Keratinocyte (primary cell): ENCODE data around the gene FAM72D. TPM values are rescaled to one million over a fixed set of nuclear protein-coding genes. Genes with fewer than 3 reads are reported as not detected.
"Not testable (repeated sequence)": the region's sequence is repeated elsewhere in the genome, so short reads cannot be mapped to it uniquely, and the experiment has no call there.

Experiments
- DNase-seq: peaks from one replicate; pipeline ENCODE4 v3.0.0-alpha.2; 2011; ENCODE audit warnings: low read depth, missing footprints, low spot score
- FAIRE-seq: peaks from 2 replicates; lab custom pipeline; 2011; peaks lifted over from hg19 to GRCh38; lab: Jason Lieb, UNC
- H2AFZ ChIP-seq: 2 replicates; pipeline ENCODE4 v1.6.0; 2012; ENCODE audit warnings: low read length, control low read depth, inconsistent platforms; ENCODE audit not compliant: control insufficient read depth
- H3K27ac ChIP-seq: 2 replicates; pipeline ENCODE4 v1.5.1; 2011; ENCODE audit warnings: low read length; ENCODE audit not compliant: control insufficient read depth, insufficient read depth
- H3K27me3 ChIP-seq: 3 replicates; pipeline ENCODE4 v1.6.0; 2011; ENCODE audit warnings: low read length; ENCODE audit not compliant: control insufficient read depth, insufficient read depth; ENCODE audit errors: extremely low read depth
- H3K36me3 ChIP-seq, 2 experiments: 2 replicates in 1 of 2; 3 replicates in 1 of 2; pipeline ENCODE4 v1.5.1; 2011; ENCODE audit warnings: low read length in 2 of 2, mild to moderate bottlenecking in 1 of 2; ENCODE audit not compliant: control insufficient read depth in 2 of 2, insufficient read depth in 2 of 2; ENCODE audit errors: extremely low read depth in 1 of 2
- H3K4me1 ChIP-seq: 3 replicates; pipeline ENCODE4 v1.5.1; 2011; ENCODE audit warnings: low read length; ENCODE audit not compliant: control insufficient read depth, insufficient read depth; ENCODE audit errors: extremely low read depth
- H3K4me2 ChIP-seq: 3 replicates; pipeline ENCODE4 v1.6.0; 2011; ENCODE audit warnings: low read depth, low read length; ENCODE audit not compliant: control insufficient read depth, insufficient read depth; ENCODE audit errors: extremely low read depth
- H3K4me3 ChIP-seq, 3 experiments: fragments of 200-600 bp in 1 of 3; sonication (generic) in 1 of 3; 2 replicates in 2 of 3; 3 replicates in 1 of 3; pipeline ENCODE4 v1.5.1; 2011 to 2016; ENCODE audit warnings: low read length in 3 of 3, mild to moderate bottlenecking in 3 of 3, control low read depth in 2 of 3, inconsistent platforms in 1 of 3, low read depth in 1 of 3, mixed read lengths in 1 of 3, mixed run types in 1 of 3, moderate library complexity in 1 of 3; ENCODE audit not compliant: control insufficient read depth in 2 of 3, insufficient read depth in 2 of 3; ENCODE audit errors: extremely low read depth in 1 of 3
- H3K79me2 ChIP-seq: 2 replicates; pipeline ENCODE4 v1.6.0; 2012; ENCODE audit warnings: low read length; ENCODE audit not compliant: control insufficient read depth, insufficient read depth
- H3K9ac ChIP-seq: 3 replicates; pipeline ENCODE4 v1.6.0; 2011; ENCODE audit warnings: low read length; ENCODE audit not compliant: control insufficient read depth, insufficient read depth; ENCODE audit errors: extremely low read depth
- H3K9me1 ChIP-seq: 3 replicates; pipeline ENCODE4 v1.6.0; 2011; ENCODE audit warnings: low read length; ENCODE audit not compliant: control insufficient read depth, insufficient read depth; ENCODE audit errors: extremely low read depth
- H3K9me3 ChIP-seq: 2 replicates; pipeline ENCODE4 v1.5.1; 2012; ENCODE audit warnings: low read depth, low read length; ENCODE audit not compliant: control insufficient read depth
- H4K20me1 ChIP-seq: 3 replicates; pipeline ENCODE4 v1.6.0; 2011; ENCODE audit warnings: low read length; ENCODE audit not compliant: control insufficient read depth, insufficient read depth; ENCODE audit errors: extremely low read depth
- dilution Hi-C: fragments of 300-500 bp; cut with MboI; formaldehyde crosslinking; loops from one replicate; pipeline ENCODE4 v1.7.0; 2020; ENCODE audit warnings: low sequenced_read_pairs; ENCODE audit not compliant: extremely low pct_ligation_motif_present
- polyA minus RNA-seq, 3 experiments: library from RNA; depleted of rRNA, polyadenylated mRNA; stranded (reverse); fragments of >200 nt; gene quantifications; 1 replicate in 1 of 3; 2 replicates in 1 of 3; 3 replicates in 1 of 3; pipeline ENCODE4 v1.2.3, GENCODE V29; 2011
- polyA plus RNA-seq, 5 experiments: library from polyadenylated mRNA; depleted of rRNA in 3 of 5; stranded (reverse) in 3 of 5; stranded (forward) in 1 of 5; unstranded in 1 of 5; fragments of >200 nt; gene quantifications; 1 replicate in 1 of 5; 2 replicates in 3 of 5; 3 replicates in 1 of 5; pipeline versions ENCODE4 v1.2.1 to v1.2.3, GENCODE V29; 2011 to 2012; ENCODE audit warnings: missing spikeins in 2 of 5, low read depth in 1 of 5, low replicate concordance in 1 of 5

FAM72D gene
- polyA plus RNA-seq: 0.36 to 3.0 TPM (median 1.1 TPM) in 3 replicates
- not detected for polyA plus RNA-seq (2011; ENCODE audit: low read depth)
- polyA plus RNA-seq (2011; cell fraction: cytosol; rRNA removed): 0.25 and 0.85 TPM in 2 replicates
- 0.51 and 0.74 TPM in 2 replicates for polyA plus RNA-seq (2011; cell fraction: nucleus; rRNA removed)
- 0.16 and 1.2 TPM in 2 replicates for polyA plus RNA-seq (2012; ENCODE audit: low replicate concordance)
- 0.13 to 0.26 TPM in 2 of 3 replicates, not detected in the other for polyA minus RNA-seq
- polyA minus RNA-seq (2011; cell fraction: cytosol; rRNA and poly(A)+ RNA removed): not detected
- polyA minus RNA-seq (2011; cell fraction: nucleus; rRNA and poly(A)+ RNA removed): 0.21 and 0.39 TPM in 2 replicates

DNA sequence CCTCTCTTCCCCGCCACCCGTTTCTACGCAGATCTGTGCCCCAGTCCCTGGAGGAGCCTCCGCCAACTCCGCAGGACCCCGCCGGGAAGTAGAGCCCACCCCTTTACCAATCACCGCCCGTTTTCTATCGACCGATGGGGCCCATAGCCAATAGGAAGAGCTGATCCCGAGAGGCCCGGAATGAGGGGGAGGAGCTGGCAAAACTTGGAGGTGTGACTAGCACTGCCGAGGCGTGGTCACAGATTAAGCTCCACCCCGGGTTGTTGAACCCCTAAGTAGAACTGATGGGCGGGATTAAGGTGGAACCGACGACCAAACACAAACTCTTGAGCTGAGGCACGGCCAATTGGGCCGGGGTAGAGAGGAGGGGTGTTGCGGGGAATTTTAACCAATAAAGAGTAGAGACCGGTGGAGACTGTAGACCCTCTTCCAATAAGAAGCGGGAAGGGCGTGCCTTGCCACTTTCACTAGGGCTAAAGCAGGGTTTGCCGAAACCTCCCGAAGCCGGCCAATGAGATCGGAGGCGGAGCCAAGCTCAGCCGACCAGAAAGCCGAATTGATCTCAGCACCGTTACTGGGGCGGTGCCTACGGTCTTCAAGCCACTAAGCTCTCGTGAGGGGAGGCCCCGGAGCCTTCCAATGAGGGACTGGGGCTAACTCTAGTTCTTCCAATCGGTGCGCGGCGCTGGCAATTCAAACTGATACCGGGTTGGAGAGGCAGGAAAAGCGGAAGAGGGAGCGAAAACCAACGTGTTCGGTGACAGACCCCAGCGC, at the start of gene FAM72D, which contains the start of gene SRGAP2B:
FAM72D (plus strand) TSS at position 691 of the 774 bp plus-strand sequence. CDS start 874 bp downstream, outside the sequence.
SRGAP2B (minus strand) TSS at position 45 of the 774 bp plus-strand sequence. CDS start 2,427 bp downstream, outside the sequence.
- H3K9me1 ChIP-seq, dilution Hi-C loops, H2AFZ ChIP-seq, H3K9ac ChIP-seq, H3K9me3 ChIP-seq, H4K20me1 ChIP-seq, H3K36me3 ChIP-seq, H3K27me3 ChIP-seq, FAIRE-seq, H3K4me1 ChIP-seq, H3K79me2 ChIP-seq, DNase-seq, H3K27ac ChIP-seq, H3K4me2 ChIP-seq: not testable (repeated sequence)
- peak within 1 kb of the TSS in 2 of 3 experiments; percentile 27 to 36 for H3K4me3 ChIP-seq

DNA sequence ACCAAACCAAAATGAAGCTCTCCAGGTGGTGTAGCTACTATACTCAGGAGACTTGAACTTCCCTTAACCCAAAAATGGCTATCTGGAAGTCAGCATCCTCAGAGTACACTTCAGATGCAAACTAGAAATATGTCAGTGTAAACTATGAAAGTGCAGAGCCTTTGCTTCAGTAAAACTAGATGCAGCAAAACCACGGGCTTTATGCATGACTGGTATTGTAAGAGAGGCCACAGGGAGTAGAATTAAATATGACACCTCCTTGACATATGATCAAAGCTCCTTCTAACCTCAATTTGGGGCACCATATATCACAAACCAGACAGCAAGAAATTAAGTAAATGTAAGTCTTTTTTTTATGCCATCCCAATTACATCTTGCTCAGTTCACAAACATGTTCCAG, 48.2 kb upstream of the FAM72D start:
- H3K4me3 ChIP-seq, dilution Hi-C loops, H3K9me1 ChIP-seq, H3K79me2 ChIP-seq, H3K4me1 ChIP-seq, H3K27ac ChIP-seq, DNase-seq, H3K9ac ChIP-seq, FAIRE-seq, H3K4me2 ChIP-seq, H2AFZ ChIP-seq, H4K20me1 ChIP-seq, H3K27me3 ChIP-seq, H3K36me3 ChIP-seq, H3K9me3 ChIP-seq: not testable (repeated sequence)

GRCh38 chr1:145048181-145048856, 47.5 kb upstream of the FAM72D start:
- H3K4me1 ChIP-seq, dilution Hi-C loops, H3K4me2 ChIP-seq, H3K9me3 ChIP-seq, FAIRE-seq, DNase-seq, H3K27ac ChIP-seq, H3K9me1 ChIP-seq, H3K9ac ChIP-seq, H3K27me3 ChIP-seq, H4K20me1 ChIP-seq, H2AFZ ChIP-seq, H3K4me3 ChIP-seq, H3K79me2 ChIP-seq, H3K36me3 ChIP-seq: not testable (repeated sequence)

- dilution Hi-C loops, H3K27ac ChIP-seq, H3K79me2 ChIP-seq, H4K20me1 ChIP-seq, H3K4me3 ChIP-seq, H3K9me3 ChIP-seq, H3K27me3 ChIP-seq, H3K4me2 ChIP-seq, H3K4me1 ChIP-seq, H3K9ac ChIP-seq, H2AFZ ChIP-seq, DNase-seq, H3K36me3 ChIP-seq, H3K9me1 ChIP-seq, FAIRE-seq: not testable (repeated sequence)
Measured at GRCh38 chr1:145052019-145052776, 43.6 kb upstream of the FAM72D start.
